ENCODE data around the gene PHYKPL.
A peak's percentile ranks its signal among the peaks of the same experiment; 100 is the strongest.
"Not testable (repeated sequence)": the region's sequence is repeated elsewhere in the genome, so short reads cannot be mapped to it uniquely, and the experiment has no call there.

Gene PHYKPL

DNA sequence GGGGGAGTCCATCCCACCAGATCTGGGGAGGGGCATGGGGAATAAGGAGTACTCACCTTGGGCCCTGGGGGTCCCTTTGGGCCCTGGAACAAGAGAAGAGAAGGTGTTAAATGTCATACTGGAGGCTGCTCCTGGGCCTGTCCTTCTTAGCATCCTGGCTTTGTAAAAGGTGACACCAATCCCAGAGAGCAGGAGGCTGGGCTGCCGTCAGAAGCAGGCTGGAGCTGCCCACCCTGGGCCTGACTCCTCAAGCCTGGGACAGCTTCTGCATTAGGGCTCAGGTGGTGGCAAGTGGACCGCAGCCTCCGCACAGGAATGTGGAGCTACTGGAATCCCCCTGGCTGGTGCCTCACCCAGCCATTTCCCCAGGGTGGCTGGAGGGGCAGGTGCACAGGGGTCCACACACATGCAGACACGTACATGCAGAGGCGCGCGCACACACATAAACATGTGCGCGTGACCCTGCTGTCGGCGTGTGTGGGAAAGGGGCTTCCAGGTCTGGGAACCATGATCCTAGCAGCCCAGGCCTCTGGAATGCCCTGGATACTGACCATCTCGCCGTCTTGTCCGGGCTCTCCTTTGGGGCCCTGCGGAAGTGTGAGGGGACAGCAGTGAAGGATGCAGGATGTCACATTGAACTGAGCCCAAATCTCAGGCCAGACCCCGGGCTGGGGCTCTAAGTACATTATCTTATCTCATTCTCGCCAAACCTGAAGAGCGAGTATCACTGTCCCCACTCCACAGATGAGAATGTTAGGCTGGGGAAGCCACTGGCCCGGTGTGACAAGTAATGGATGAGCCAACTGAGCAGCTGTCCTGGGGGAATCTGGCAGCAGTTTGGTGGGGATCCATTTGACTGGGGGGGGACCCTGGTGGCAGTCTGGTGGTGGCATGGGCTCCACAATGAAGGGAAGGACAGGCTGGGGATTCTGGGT is 29.3 kb upstream of the PHYKPL start:
- DNase-seq (ENCODE audit: low read depth) = no peak
- H3K4me1 ChIP-seq (ENCODE audit: control insufficient read depth, insufficient read depth, low read length) = no peaks in the 10 kb centered on the region

DNA sequence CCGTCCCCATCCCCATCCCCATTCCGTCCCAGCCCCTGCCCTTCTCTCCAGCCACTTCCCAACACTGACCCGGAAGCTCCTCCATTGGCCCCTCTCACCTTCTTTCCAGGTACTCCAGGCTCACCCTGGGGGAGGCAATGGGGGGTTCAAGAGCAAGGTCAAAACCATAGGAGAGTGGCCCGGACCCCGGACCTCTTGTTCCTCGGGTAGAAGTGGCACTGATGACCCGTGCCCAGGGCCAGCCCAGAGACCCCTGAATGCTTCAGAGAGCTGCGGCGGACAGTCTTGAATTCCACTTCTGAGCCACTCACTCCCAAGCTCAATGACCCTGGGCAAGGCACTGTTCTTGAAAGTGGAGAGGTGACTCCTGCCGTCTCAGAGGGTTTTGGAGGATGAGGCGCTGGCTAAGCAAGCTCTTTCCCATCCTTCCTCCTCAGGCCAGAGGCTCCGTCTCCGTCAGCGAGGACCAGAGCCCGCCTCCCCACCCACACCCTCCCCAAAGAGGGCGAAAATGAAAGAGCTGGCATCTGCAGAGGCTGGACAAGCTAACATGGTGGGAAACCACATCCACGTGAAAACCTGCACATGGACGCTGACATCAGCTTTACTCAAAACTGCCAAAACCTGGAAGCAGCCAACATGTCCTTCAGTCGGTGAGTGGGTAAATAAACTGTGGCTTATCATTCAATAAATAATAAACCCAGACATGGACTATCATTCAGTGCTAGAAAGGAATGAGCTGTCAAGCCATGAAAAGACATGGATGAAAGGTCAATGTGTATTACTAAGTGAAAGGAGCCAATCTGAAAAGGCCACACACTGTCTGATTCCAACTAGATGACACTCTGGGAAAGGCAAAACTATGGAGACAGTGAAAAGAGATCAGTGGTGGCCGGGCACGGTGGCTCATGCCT is 27.3 kb upstream of the PHYKPL start:
- Histone ChIP-seq H3K9me3 (ENCODE audit: control insufficient read depth, low read length) (no peaks in the 10 kb centered on the region), H3K4me1 (ENCODE audit: control insufficient read depth, insufficient read depth, low read length) (no peaks in the 10 kb centered on the region), H3K27me3 (replicated peaks; ENCODE audit: control insufficient read depth, insufficient read depth, low read length) (peaks cover 3% of the 10 kb centered on the region), H3K4me3 (ENCODE audit: low read length) (no peak overlapping the region), H3K36me3 (ENCODE audit: control insufficient read depth, insufficient read depth, low read length, severe bottlenecking) (no peaks in the 10 kb centered on the region), H3K9ac (ENCODE audit: low read length) (no peak overlapping the region)
- DNase-seq (ENCODE audit: low read depth) = no peak

More for the DNA sequence above, 29.3 kb upstream of the PHYKPL start:
- peaks cover 8% of the 10 kb centered on the region for H3K27me3 ChIP-seq (replicated peaks; ENCODE audit: control insufficient read depth, insufficient read depth, low read length)
- no peak overlapping the region for H3K4me3 ChIP-seq (ENCODE audit: low read length)
- no peak overlapping the region for H3K9ac ChIP-seq (ENCODE audit: low read length)
- H3K9me3 ChIP-seq (ENCODE audit: control insufficient read depth, low read length) = no peaks in the 10 kb centered on the region
- no peaks in the 10 kb centered on the region for H3K36me3 ChIP-seq (ENCODE audit: control insufficient read depth, insufficient read depth, low read length, severe bottlenecking)

- H3K4me3 ChIP-seq (ENCODE audit: low read length) = no peak overlapping the region
- H3K9ac ChIP-seq (ENCODE audit: low read length) = no peak overlapping the region
- no peaks in the 10 kb centered on the region for H3K4me1 ChIP-seq (ENCODE audit: control insufficient read depth, insufficient read depth, low read length)
- no peaks in the 10 kb centered on the region for H3K36me3 ChIP-seq (ENCODE audit: control insufficient read depth, insufficient read depth, low read length, severe bottlenecking)
- H3K9me3 ChIP-seq (ENCODE audit: control insufficient read depth, low read length) = no peaks in the 10 kb centered on the region
- peaks cover 3% of the 10 kb centered on the region for H3K27me3 ChIP-seq (replicated peaks; ENCODE audit: control insufficient read depth, insufficient read depth, low read length)
- no peak for DNase-seq (ENCODE audit: low read depth)
Measured at GRCh38 chr5:178257650-178258049, 25.0 kb upstream of the PHYKPL start.

DNA sequence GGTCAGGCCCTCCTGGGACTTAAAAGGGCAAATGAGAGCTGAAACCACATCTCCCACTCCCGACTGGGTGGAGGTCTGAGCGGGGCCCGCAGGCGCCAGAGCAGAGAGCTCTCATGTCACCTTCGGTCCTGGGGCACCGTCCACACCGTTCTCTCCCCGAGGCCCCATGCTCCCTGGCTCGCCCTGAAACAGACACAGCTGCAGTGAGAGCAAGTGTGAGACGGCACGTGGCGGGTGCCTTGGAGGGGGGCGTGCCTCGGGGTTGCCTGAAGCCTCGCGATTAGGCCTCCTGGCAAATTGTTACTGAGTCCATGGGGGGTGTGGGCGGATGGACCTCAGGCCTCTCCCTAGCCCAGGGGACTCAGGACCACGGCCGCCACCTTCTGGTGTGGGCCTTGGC is 24.1 kb upstream of the PHYKPL start:
- no peak for DNase-seq (ENCODE audit: low read depth)
- no peaks in the 10 kb centered on the region for H3K9me3 ChIP-seq (ENCODE audit: control insufficient read depth, low read length)
- H3K27me3 ChIP-seq (replicated peaks; ENCODE audit: control insufficient read depth, insufficient read depth, low read length) = peaks cover 3% of the 10 kb centered on the region
- H3K4me1 ChIP-seq (ENCODE audit: control insufficient read depth, insufficient read depth, low read length) = no peaks in the 10 kb centered on the region
- H3K4me3 ChIP-seq (ENCODE audit: low read length) = no peak overlapping the region
- H3K9ac ChIP-seq (ENCODE audit: low read length) = no peak overlapping the region
- no peaks in the 10 kb centered on the region for H3K36me3 ChIP-seq (ENCODE audit: control insufficient read depth, insufficient read depth, low read length, severe bottlenecking)

DNA sequence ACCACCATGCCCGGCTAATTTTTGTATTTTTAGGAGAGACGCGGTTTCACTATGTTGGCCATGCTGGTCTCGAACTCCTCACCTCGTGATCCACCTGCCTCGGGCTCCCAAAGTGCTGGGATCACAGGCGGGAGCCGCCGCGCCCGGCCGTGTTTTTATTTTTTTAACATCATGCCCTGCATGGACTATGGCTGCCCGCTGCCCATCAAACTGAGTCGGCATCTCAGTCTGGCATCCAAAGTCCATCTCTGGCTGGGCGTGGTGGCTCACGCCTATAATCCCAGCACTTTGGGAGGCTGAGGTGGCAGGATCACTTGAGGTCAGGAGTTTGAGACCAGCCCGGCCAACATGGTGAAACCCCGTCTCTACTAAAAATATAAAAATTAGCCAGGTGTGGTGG is 21.0 kb upstream of the PHYKPL start:
- not testable (repeated sequence) for DNase-seq (ENCODE audit: low read depth); H3K36me3 ChIP-seq (ENCODE audit: control insufficient read depth, insufficient read depth, low read length, severe bottlenecking); H3K4me3 ChIP-seq (ENCODE audit: low read length); H3K9me3 ChIP-seq (ENCODE audit: control insufficient read depth, low read length); H3K27me3 ChIP-seq (replicated peaks; ENCODE audit: control insufficient read depth, insufficient read depth, low read length); H3K9ac ChIP-seq (ENCODE audit: low read length)
- H3K4me1 ChIP-seq (ENCODE audit: control insufficient read depth, insufficient read depth, low read length) = peaks cover 11% of the 10 kb centered on the region

GRCh38 chr5:178252258-178252657 is 19.7 kb upstream of the PHYKPL start:
- H3K4me1 ChIP-seq (ENCODE audit: control insufficient read depth, insufficient read depth, low read length) = peaks cover 11% of the 10 kb centered on the region
- no peaks in the 10 kb centered on the region for H3K9me3 ChIP-seq (ENCODE audit: control insufficient read depth, low read length)
- peaks cover 6% of the 10 kb centered on the region for H3K27me3 ChIP-seq (replicated peaks; ENCODE audit: control insufficient read depth, insufficient read depth, low read length)
- H3K36me3 ChIP-seq (ENCODE audit: control insufficient read depth, insufficient read depth, low read length, severe bottlenecking) = no peaks in the 10 kb centered on the region
- H3K9ac ChIP-seq (ENCODE audit: low read length) = no peak overlapping the region
- DNase-seq (ENCODE audit: low read depth) = no peak
- H3K4me3 ChIP-seq (ENCODE audit: low read length) = no peak overlapping the region

- H3K36me3 ChIP-seq (ENCODE audit: control insufficient read depth, insufficient read depth, low read length, severe bottlenecking) = no peaks in the 10 kb centered on the region
- H3K9me3 ChIP-seq (ENCODE audit: control insufficient read depth, low read length) = no peaks in the 10 kb centered on the region
- no peak overlapping the region for H3K4me3 ChIP-seq (ENCODE audit: low read length)
- peaks cover 11% of the 10 kb centered on the region for H3K4me1 ChIP-seq (ENCODE audit: control insufficient read depth, insufficient read depth, low read length)
- peaks cover 24% of the 10 kb centered on the region for H3K27me3 ChIP-seq (replicated peaks; ENCODE audit: control insufficient read depth, insufficient read depth, low read length)
- no peak overlapping the region for H3K9ac ChIP-seq (ENCODE audit: low read length)
- DNase-seq (ENCODE audit: low read depth) = no peak
Measured at GRCh38 chr5:178250263-178250662, 17.7 kb upstream of the PHYKPL start.

- no peak overlapping the region for H3K4me3 ChIP-seq (ENCODE audit: low read length)
- peak; percentile 71 for DNase-seq (ENCODE audit: low read depth)
- H3K9me3 ChIP-seq (ENCODE audit: control insufficient read depth, low read length) = no peaks in the 10 kb centered on the region
- no peak overlapping the region for H3K9ac ChIP-seq (ENCODE audit: low read length)
- peaks cover 24% of the 10 kb centered on the region for H3K27me3 ChIP-seq (replicated peaks; ENCODE audit: control insufficient read depth, insufficient read depth, low read length)
- H3K4me1 ChIP-seq (ENCODE audit: control insufficient read depth, insufficient read depth, low read length) = peaks cover 11% of the 10 kb centered on the region
- H3K36me3 ChIP-seq (ENCODE audit: control insufficient read depth, insufficient read depth, low read length, severe bottlenecking) = no peaks in the 10 kb centered on the region
Measured at GRCh38 chr5:178249191-178249989, 16.8 kb upstream of the PHYKPL start.

DNA sequence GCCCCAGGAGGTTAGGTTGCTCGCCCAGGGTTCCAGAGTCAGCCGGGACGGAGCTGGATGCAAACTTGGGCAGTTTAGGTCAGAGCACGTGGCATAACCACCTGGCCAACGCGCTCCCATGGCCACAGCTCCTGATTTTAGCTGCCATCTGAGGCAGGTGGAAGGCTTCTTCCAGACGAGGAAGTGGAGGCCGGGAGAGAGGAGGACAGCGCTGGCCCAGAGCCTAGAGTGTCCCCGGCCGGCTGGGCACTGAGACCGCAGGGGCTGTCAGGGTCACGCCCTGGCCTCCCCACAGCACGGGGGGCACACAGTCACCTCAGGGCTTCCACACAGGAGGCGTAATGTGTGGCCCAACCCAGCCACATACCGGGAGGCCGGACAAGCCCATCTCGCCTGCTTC is 16.1 kb upstream of the PHYKPL start:
- peaks cover 11% of the 10 kb centered on the region for H3K4me1 ChIP-seq (ENCODE audit: control insufficient read depth, insufficient read depth, low read length)
- H3K4me3 ChIP-seq (ENCODE audit: low read length) = no peak overlapping the region
- no peaks in the 10 kb centered on the region for H3K36me3 ChIP-seq (ENCODE audit: control insufficient read depth, insufficient read depth, low read length, severe bottlenecking)
- DNase-seq (ENCODE audit: low read depth) = no peak
- no peaks in the 10 kb centered on the region for H3K9me3 ChIP-seq (ENCODE audit: control insufficient read depth, low read length)
- no peak overlapping the region for H3K9ac ChIP-seq (ENCODE audit: low read length)
- peaks cover 24% of the 10 kb centered on the region for H3K27me3 ChIP-seq (replicated peaks; ENCODE audit: control insufficient read depth, insufficient read depth, low read length)

DNA sequence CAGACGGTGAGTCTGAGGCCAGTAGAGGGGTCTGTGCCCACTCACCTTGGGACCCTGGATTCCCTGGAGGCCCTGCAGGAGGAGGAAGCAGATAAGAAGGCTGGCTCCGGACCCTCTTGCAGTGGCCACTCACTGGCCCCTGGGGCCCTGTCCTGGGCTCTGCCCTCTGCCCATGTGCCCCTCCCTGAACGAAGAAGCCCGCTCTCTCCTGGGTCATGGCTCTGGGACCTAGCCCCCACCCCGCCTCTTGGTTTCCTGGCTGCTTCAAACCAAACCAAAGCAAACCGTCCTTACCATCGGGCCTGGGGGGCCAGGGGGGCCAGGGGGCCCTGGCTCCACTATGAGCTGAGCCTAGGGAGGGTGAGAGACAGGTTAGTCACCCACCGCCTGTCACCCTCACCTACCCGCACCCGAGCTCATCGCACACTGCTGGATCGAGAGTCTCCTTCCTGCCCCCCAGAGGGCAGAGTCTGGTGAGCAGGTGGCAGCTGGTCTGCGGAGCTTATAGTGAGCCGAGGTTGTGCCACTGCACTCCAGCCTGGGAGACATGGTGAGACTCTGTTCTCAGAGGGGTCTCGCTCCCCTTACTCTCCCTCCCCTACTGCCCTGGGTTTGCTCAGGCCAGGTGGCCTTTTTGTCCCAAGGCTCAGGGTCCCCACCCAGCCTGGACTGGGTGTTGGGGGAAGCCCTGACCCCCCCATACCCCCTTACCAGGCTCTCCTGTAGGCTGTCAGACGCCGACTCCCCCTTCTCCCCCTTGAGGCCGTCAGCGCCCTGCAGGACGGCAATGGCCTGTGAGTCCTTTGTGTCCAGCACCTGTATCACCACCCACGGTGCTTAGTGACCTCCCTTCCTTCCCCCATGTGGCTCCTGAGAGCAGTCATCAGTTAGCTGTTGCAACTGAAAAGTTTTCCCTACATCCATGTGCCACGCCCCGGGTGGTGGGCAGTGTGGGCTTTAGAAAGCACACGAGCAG is 15.2 kb upstream of the PHYKPL start:
- Histone ChIP-seq H3K4me3 (ENCODE audit: low read length) (no peak overlapping the region), H3K4me1 (ENCODE audit: control insufficient read depth, insufficient read depth, low read length) (peaks cover 11% of the 10 kb centered on the region), H3K36me3 (ENCODE audit: control insufficient read depth, insufficient read depth, low read length, severe bottlenecking) (no peaks in the 10 kb centered on the region), H3K9me3 (ENCODE audit: control insufficient read depth, low read length) (no peaks in the 10 kb centered on the region), H3K9ac (ENCODE audit: low read length) (no peak overlapping the region), H3K27me3 (replicated peaks; ENCODE audit: control insufficient read depth, insufficient read depth, low read length) (peaks cover 24% of the 10 kb centered on the region)
- no peak for DNase-seq (ENCODE audit: low read depth)
